H1 (cell line): ENCODE data around the gene FGF6. TPM values are rescaled to one million over a fixed set of nuclear protein-coding genes. Genes with fewer than 3 reads are reported as not detected.

ENCODE experiments used
- CTCF ChIA-PET: fragments of 300-600 bp; sonication (Branson Sonifier 250); formaldehyde crosslinking; loops from one replicate; lab custom pipeline; 2021; ENCODE audit not compliant: partially characterized antibody; lab: Charles Lee
- POLR2A ChIA-PET: fragments of 300-600 bp; sonication (Branson Sonifier 250); formaldehyde crosslinking; loops from one replicate; lab custom pipeline; 2021; ENCODE audit warnings: inconsistent platforms; ENCODE audit not compliant: partially characterized antibody; lab: Charles Lee
- DNase-seq, 2 experiments: peaks; one replicate each; pipeline versions ENCODE4 v3.0.0 to v3.0.0-alpha.2; 2010 to 2022; ENCODE audit warnings: low spot score in 2 of 2, low read depth in 1 of 2, mixed read lengths in 1 of 2
- FAIRE-seq: peaks from 2 replicates; lab custom pipeline; 2011; peaks lifted over from hg19 to GRCh38; lab: Jason Lieb, UNC
- H2AFZ ChIP-seq: 2 replicates; pipeline ENCODE4 v1.8.1; 2012; ENCODE audit warnings: low read length, inconsistent platforms
- H2AK5ac ChIP-seq: 2 replicates; pipeline ENCODE4 v1.6.1; 2013; ENCODE audit warnings: low read depth, low read length
- H2BK120ac ChIP-seq: replicated peaks from 2 replicates; pipeline ENCODE3; 2013; ENCODE audit warnings: low read depth, low read length, inconsistent platforms
- H2BK12ac ChIP-seq: 2 replicates; pipeline ENCODE4 v1.6.1; 2013; ENCODE audit warnings: low read depth, low read length
- H2BK15ac ChIP-seq: 2 replicates; pipeline ENCODE4 v1.6.1; 2013; ENCODE audit warnings: low read length
- H2BK20ac ChIP-seq: 2 replicates; pipeline ENCODE4 v1.6.1; 2013; ENCODE audit warnings: low read length
- H2BK5ac ChIP-seq: 2 replicates; pipeline ENCODE4 v1.6.1; 2013; ENCODE audit warnings: low read depth, low read length
- H3K14ac ChIP-seq: 2 replicates; pipeline ENCODE4 v1.6.1; 2013; ENCODE audit warnings: inconsistent platforms; ENCODE audit not compliant: insufficient read length
- H3K18ac ChIP-seq: 2 replicates; pipeline ENCODE4 v1.6.1; 2013; ENCODE audit warnings: low read length; ENCODE audit errors: extremely low read depth
- H3K23ac ChIP-seq: 2 replicates; pipeline ENCODE4 v1.6.1; 2013; ENCODE audit warnings: inconsistent platforms; ENCODE audit not compliant: insufficient read length
- H3K23me2 ChIP-seq: 2 replicates; pipeline ENCODE4 v1.6.1; 2013; ENCODE audit warnings: low read depth, low read length
- H3K27ac ChIP-seq: 2 replicates; pipeline ENCODE4 v1.6.1; 2011; ENCODE audit warnings: low read depth, low read length, inconsistent platforms
- H3K27me3 ChIP-seq, 4 experiments: replicated peaks in 1 of 4; 1 replicate in 1 of 4; 2 replicates in 3 of 4; pipeline versions ENCODE4 v1.6.1 to v1.8.1; 2011 to 2013; ENCODE audit warnings: low read length in 3 of 4, mild to moderate bottlenecking in 3 of 4, inconsistent platforms in 2 of 4, mixed read lengths in 2 of 4, moderate library complexity in 1 of 4; ENCODE audit not compliant: control insufficient read depth in 3 of 4, insufficient read depth in 3 of 4; ENCODE audit errors: extremely low read depth in 1 of 4
- H3K36me3 ChIP-seq, 4 experiments: 2 replicates each; pipeline versions ENCODE4 v1.6.1 to v1.8.1; 2011 to 2013; ENCODE audit warnings: mild to moderate bottlenecking in 4 of 4, low read length in 3 of 4, moderate library complexity in 2 of 4, control low read depth in 1 of 4, inconsistent platforms in 1 of 4; ENCODE audit not compliant: insufficient read depth in 4 of 4, control insufficient read depth in 2 of 4
- H3K4ac ChIP-seq: replicated peaks from 2 replicates; pipeline ENCODE3; 2013; ENCODE audit warnings: low read length, low read depth, mixed read lengths, inconsistent platforms; ENCODE audit not compliant: insufficient read length
- H3K4me1 ChIP-seq, 4 experiments: replicated peaks in 1 of 4; 1 replicate in 1 of 4; 2 replicates in 3 of 4; pipeline versions ENCODE4 v1.6.1 to v1.8.1; 2011 to 2013; ENCODE audit warnings: low read length in 3 of 4, inconsistent platforms in 2 of 4, mixed read lengths in 1 of 4; ENCODE audit not compliant: insufficient read depth in 4 of 4, control insufficient read depth in 3 of 4
- H3K4me2 ChIP-seq, 2 experiments: 2 replicates each; pipeline versions ENCODE4 v1.6.1 to v1.8.1; 2011 to 2013; ENCODE audit warnings: low read depth in 2 of 2, low read length in 2 of 2, control low read depth in 1 of 2, inconsistent platforms in 1 of 2, mild to moderate bottlenecking in 1 of 2; ENCODE audit not compliant: insufficient read depth in 1 of 2
- H3K4me3 ChIP-seq, 4 experiments: fragments of 200-600, 300-600 bp in 1 of 4; sonication (generic), shearing (Covaris generic), sonication (Bioruptor Twin) in 1 of 4; 2 replicates each; pipeline versions ENCODE4 v1.5.1 to v1.8.1; 2011 to 2016; ENCODE audit warnings: low read length in 4 of 4, low read depth in 3 of 4, control low read depth in 2 of 4, inconsistent platforms in 2 of 4, mild to moderate bottlenecking in 2 of 4, mixed read lengths in 1 of 4, moderate library complexity in 1 of 4; ENCODE audit not compliant: insufficient read depth in 2 of 4; ENCODE audit errors: extremely low read depth in 1 of 4
- H3K56ac ChIP-seq: replicated peaks from 2 replicates; pipeline ENCODE3; 2013; ENCODE audit warnings: low read depth, mild to moderate bottlenecking, mixed read lengths, low read length, inconsistent platforms; ENCODE audit not compliant: insufficient read length
- H3K79me1 ChIP-seq: 2 replicates; pipeline ENCODE4 v1.6.1; 2013; ENCODE audit warnings: low read depth, low read length, control low read depth
- H3K79me2 ChIP-seq, 2 experiments: 2 replicates each; pipeline versions ENCODE4 v1.6.1 to v1.8.1; 2012 to 2013; ENCODE audit warnings: low read length in 2 of 2, mild to moderate bottlenecking in 2 of 2, inconsistent platforms in 1 of 2; ENCODE audit not compliant: insufficient read depth in 2 of 2, control insufficient read depth in 1 of 2
- H3K9ac ChIP-seq, 4 experiments: replicated peaks in 1 of 4; 1 replicate in 1 of 4; 2 replicates in 3 of 4; pipeline versions ENCODE4 v1.6.1 to v1.8.1; 2011 to 2013; ENCODE audit warnings: low read depth in 3 of 4, low read length in 3 of 4, control low read depth in 2 of 4, mild to moderate bottlenecking in 2 of 4, moderate library complexity in 2 of 4, inconsistent platforms in 1 of 4; ENCODE audit errors: extremely low read depth in 1 of 4
- H3K9me3 ChIP-seq, 2 experiments: 2 replicates each; pipeline versions ENCODE4 v1.6.1 to v1.8.1; 2012 to 2013; ENCODE audit warnings: mild to moderate bottlenecking in 2 of 2, moderate library complexity in 2 of 2, control low read depth in 1 of 2, inconsistent platforms in 1 of 2, low read depth in 1 of 2, low read length in 1 of 2, mixed read lengths in 1 of 2; ENCODE audit not compliant: insufficient read depth in 2 of 2
- H4K20me1 ChIP-seq, 2 experiments: replicated peaks in 1 of 2; 2 replicates each; pipeline versions ENCODE3 to v1.8.1; 2011 to 2013; ENCODE audit warnings: inconsistent platforms in 2 of 2, low read length in 2 of 2, mild to moderate bottlenecking in 1 of 2; ENCODE audit not compliant: insufficient read depth in 2 of 2, control insufficient read depth in 1 of 2
- H4K5ac ChIP-seq: 2 replicates; pipeline ENCODE4 v1.6.1; 2013; ENCODE audit warnings: low read length, low read depth, mixed read lengths, inconsistent platforms; ENCODE audit not compliant: insufficient read length
- H4K8ac ChIP-seq: 2 replicates; pipeline ENCODE4 v1.8.0; 2013; ENCODE audit warnings: mild to moderate bottlenecking, moderate library complexity, low read length, inconsistent platforms; ENCODE audit not compliant: insufficient read depth; ENCODE audit errors: extremely low read depth
- H4K91ac ChIP-seq: replicated peaks from 2 replicates; pipeline ENCODE3; 2013; ENCODE audit warnings: low read length, mixed read lengths, inconsistent platforms; ENCODE audit not compliant: insufficient read length
- ASH2L ChIP-seq: fragments of 200-600, 300-600 bp; sonication (generic); IDR thresholded peaks from one replicate; pipeline ENCODE4 v1.7.1; 2017; ENCODE audit warnings: low read length
- SIRT6 ChIP-seq: IDR thresholded peaks from one replicate; pipeline ENCODE4 v1.7.1; 2012; ENCODE audit warnings: low read length, inconsistent platforms
- SP4 ChIP-seq: IDR thresholded peaks from 2 replicates; pipeline ENCODE4 v1.6.1; 2012; ENCODE audit warnings: low read length, inconsistent platforms
- TBP ChIP-seq: IDR thresholded peaks from 2 replicates; pipeline ENCODE4 v1.6.1; 2011; ENCODE audit warnings: low read depth, low read length, improper control_type of control experiment
- YY1 ChIP-seq: IDR thresholded peaks from 2 replicates; pipeline ENCODE4 v1.6.1; 2011; ENCODE audit warnings: low read depth, mild to moderate bottlenecking, low read length
- WGBS, 2 experiments: shearing (Covaris generic) in 1 of 2; methylation state at CpG; one replicate each; pipeline versions ENCODE4 v1.1.6 to v1.1.7; 2013 to 2015; ENCODE audit warnings: low lambda C conversion rate in 2 of 2, mixed read lengths in 2 of 2, inconsistent platforms in 1 of 2, low coverage in 1 of 2, missing lambda C conversion rate in 1 of 2; ENCODE audit not compliant: insufficient replicate concordance in 2 of 2, insufficient coverage in 1 of 2, insufficient read length in 1 of 2; ENCODE audit errors: extremely low coverage in 1 of 2, missing lambda C conversion rate in 1 of 2; 5-methylcytosine and 5-hydroxymethylcytosine counted together
- polyA plus RNA-seq, 7 experiments: library from polyadenylated mRNA; depleted of rRNA in 3 of 7; stranded (reverse) in 5 of 7; unstranded in 2 of 7; fragments of >200 nt in 5 of 7; fragments of 200-250 nt in 2 of 7; gene quantifications; 1 replicate in 5 of 7; 2 replicates in 1 of 7; 4 replicates in 1 of 7; pipeline versions ENCODE4 v1.2.1 to v1.2.3, GENCODE V29; 2011 to 2013; ENCODE audit warnings: missing spikeins in 2 of 7, mixed read lengths in 2 of 7
- total RNA-seq: library from RNA; stranded (reverse); fragmentation: NEBNext Ultra II Directional; extraction: Animal tissue kit (Norgen Biotek cat#: 25700); gene quantifications from 2 replicates; pipeline ENCODE4 v1.2.1, GENCODE V29; 2021

The FGF6 gene
- total and polyA plus RNA-seq, 2 of the 8 experiments (the other 6 are each of a cell fraction or from before 2014, with no cell fraction given) = not detected

DNA sequence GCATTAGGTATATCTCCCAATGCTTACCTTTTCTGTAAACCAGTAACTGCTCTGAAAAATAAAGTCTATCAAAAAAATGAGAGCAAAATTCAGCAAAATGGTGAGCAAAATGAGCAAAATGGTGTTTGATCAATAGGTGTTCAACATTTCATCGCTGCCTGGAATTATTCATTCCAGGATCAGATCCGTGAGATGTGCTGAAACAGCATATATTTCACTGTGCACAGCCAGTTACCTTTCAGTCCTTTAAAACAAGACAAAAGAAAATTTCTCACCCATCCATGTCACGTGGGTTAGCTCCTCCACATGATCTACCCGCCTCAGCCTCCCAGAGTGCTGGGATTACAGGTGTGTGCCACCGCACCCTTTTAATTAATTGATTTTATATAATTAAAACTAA is 58.0 kb downstream of the FGF6 start:
- Histone ChIP-seq H3K18ac (no peak overlapping the region), H2AFZ (no peak overlapping the region), H4K5ac (no peak overlapping the region), H2BK120ac (no peak overlapping the region), H3K4ac (no peak overlapping the region), H3K14ac (no peak overlapping the region), H2BK20ac (no peak overlapping the region), H3K23me2 (no peaks in the 10 kb centered on the region), H3K79me1 (no peaks in the 10 kb centered on the region), H4K20me1 (no peaks in the 10 kb centered on the region), H2AK5ac (no peak overlapping the region), H2BK12ac (no peak overlapping the region), H3K27ac (no peak overlapping the region), H3K9me3 (no peaks in the 10 kb centered on the region), H2BK15ac (no peak overlapping the region), H3K79me2 (no peaks in the 10 kb centered on the region), H4K8ac (no peak overlapping the region), H3K4me1 (peaks cover 0 to 3% (median 0%) of the 10 kb centered on the region in 4 experiments; a peak in 2 of 7 replicates), H3K9ac (no peak overlapping the region), H3K27me3 (no peaks in the 10 kb centered on the region), H3K4me3 (no peak overlapping the region), H3K36me3 (no peaks in the 10 kb centered on the region), H3K56ac (no peak overlapping the region), H4K91ac (no peak overlapping the region), H2BK5ac (no peak overlapping the region), H3K23ac (no peak overlapping the region), H3K4me2 (no peak overlapping the region)
- FAIRE-seq (no peak), DNase-seq (peak in 1 of 2 experiments; percentile 11)
- 80% methylated on average over 5 of the region's 5 CpGs; no CpG with 5 or more reads in 1 of the 2 experiments for WGBS, 2 experiments
- ChIA-PET CTCF (interaction anchor here (1.6 kb wide), 1 partner anchor 18 kb away, joined by 5 read pairs; no protein-coding TSS in a partner anchor), POLR2A (no interaction called here)
- TF ChIP-seq SP4 = no peak
- TF ChIP-seq TBP = no peak
- TF ChIP-seq SIRT6 = no peak
- TF ChIP-seq ASH2L = no peak
- TF ChIP-seq YY1 = no peak
